GM23338 (cell line): ENCODE results near the gene HMCN2. TPM values are rescaled to one million over a fixed set of nuclear protein-coding genes. Genes with fewer than 3 reads are reported as not detected.

ENCODE experiments used
- ATAC-seq: fragments of 200-7000 bp; cut with Tn5 transposase; 3 replicates; pipeline ENCODE4 v1.9.1; 2020
- DNase-seq: peaks from one replicate; pipeline ENCODE4 v3.0.0-alpha.2; 2015; ENCODE audit warnings: low spot score
- H2AFZ ChIP-seq: fragments of 200-600 bp; sonication (generic); 2 replicates; pipeline ENCODE4 v1.8.0; 2016; ENCODE audit warnings: antibody characterized with exemption, mild to moderate bottlenecking, moderate library complexity
- H3F3A ChIP-seq: fragments of 200-600 bp; sonication (generic); replicated peaks from 2 replicates; pipeline ENCODE4 v1.8.0; 2017; ENCODE audit warnings: antibody characterized with exemption, mixed run types, low read depth
- H3K27ac ChIP-seq: fragments of 200-600 bp; sonication (generic); 2 replicates; pipeline ENCODE4 v1.6.1; 2016; ENCODE audit warnings: low read depth
- H3K27me3 ChIP-seq: fragments of 200-600 bp; sonication (generic); 2 replicates; pipeline ENCODE4 v1.8.0; 2016; ENCODE audit warnings: mild to moderate bottlenecking, mixed run types, moderate library complexity; ENCODE audit not compliant: insufficient read depth
- H3K36me3 ChIP-seq: fragments of 200-600 bp; sonication (generic); 2 replicates; pipeline ENCODE4 v1.8.0; 2016; ENCODE audit warnings: mild to moderate bottlenecking; ENCODE audit not compliant: insufficient read depth
- H3K4me1 ChIP-seq: fragments of 200-600 bp; sonication (generic); 2 replicates; pipeline ENCODE4 v1.8.0; 2016; ENCODE audit warnings: mild to moderate bottlenecking, moderate library complexity; ENCODE audit not compliant: insufficient read depth
- H3K4me2 ChIP-seq: fragments of 200-600 bp; sonication (generic); 2 replicates; pipeline ENCODE4 v1.7.1; 2017; ENCODE audit warnings: mixed run types
- H3K4me3 ChIP-seq: fragments of 200-600 bp; sonication (generic); 2 replicates; pipeline ENCODE4 v1.6.1; 2016; ENCODE audit warnings: mixed run types
- H3K79me2 ChIP-seq: fragments of 200-600 bp; sonication (generic); replicated peaks from 2 replicates; pipeline ENCODE4 v1.8.0; 2017; ENCODE audit warnings: mild to moderate bottlenecking; ENCODE audit not compliant: insufficient read depth
- H3K9me2 ChIP-seq: fragments of 200-600 bp; sonication (generic); 2 replicates; pipeline ENCODE4 v1.8.0; 2017; ENCODE audit not compliant: insufficient read depth
- H4K20me1 ChIP-seq: fragments of 200-600 bp; sonication (generic); replicated peaks from 2 replicates; pipeline ENCODE4 v1.8.0; 2017; ENCODE audit warnings: mild to moderate bottlenecking; ENCODE audit not compliant: insufficient read depth
- H3K27ac Mint-ChIP-seq: 2 replicates; pipeline ENCODE4 v1.8.0; 2020; ENCODE audit warnings: inconsistent platforms, mild to moderate bottlenecking, moderate library complexity, mixed read lengths
- H3K27me3 Mint-ChIP-seq: 3 replicates; pipeline ENCODE4 v1.8.0; 2022; ENCODE audit warnings: low read depth, mild to moderate bottlenecking, moderate library complexity, mixed read lengths, inconsistent platforms; ENCODE audit not compliant: insufficient read depth, poor library complexity
- H3K36me3 Mint-ChIP-seq: 3 replicates; pipeline ENCODE4 v1.8.0; 2021; ENCODE audit warnings: low read depth, mild to moderate bottlenecking, inconsistent platforms, moderate library complexity, mixed read lengths
- H3K4me1 Mint-ChIP-seq: 3 replicates; pipeline ENCODE4 v1.8.0; 2020; ENCODE audit warnings: mild to moderate bottlenecking, inconsistent platforms, mixed read lengths
- H3K4me3 Mint-ChIP-seq: 3 replicates; pipeline ENCODE4 v1.8.0; 2021; ENCODE audit warnings: moderate library complexity, mild to moderate bottlenecking, inconsistent platforms, mixed read lengths
- H3K9me3 Mint-ChIP-seq: 3 replicates; pipeline ENCODE4 v1.8.0; 2020; ENCODE audit warnings: moderate library complexity, mild to moderate bottlenecking, inconsistent platforms, mixed read lengths
- CREB1 ChIP-seq: fragments of 250-450 bp; sonication (Bioruptor Pico); IDR thresholded peaks from 2 replicates; pipeline ENCODE4 v1.5.0; 2020; ENCODE audit warnings: low read depth, mild to moderate bottlenecking, moderate library complexity
- ETS1 ChIP-seq: IDR thresholded peaks from 2 replicates; pipeline ENCODE4 v1.6.1; 2016; ENCODE audit warnings: antibody characterized with exemption
- EZH2 ChIP-seq: fragments of 200-600 bp; sonication (generic); IDR thresholded peaks from one replicate; pipeline ENCODE4 v1.8.0; 2017; ENCODE audit warnings: antibody characterized with exemption, mild to moderate bottlenecking, low read depth; ENCODE audit not compliant: unreplicated experiment
- EZH2phosphoT487 ChIP-seq: fragments of 200-600 bp; sonication (generic); IDR thresholded peaks from one replicate; pipeline ENCODE4 v1.8.1; 2018; ENCODE audit warnings: antibody characterized with exemption; ENCODE audit not compliant: unreplicated experiment
- NANOG ChIP-seq: IDR thresholded peaks from 2 replicates; pipeline ENCODE4 v1.6.1; 2016; ENCODE audit warnings: antibody characterized with exemption, borderline replicate concordance
- POLR2AphosphoS5 ChIP-seq: IDR thresholded peaks from 2 replicates; pipeline ENCODE4 v1.6.1; 2016; ENCODE audit warnings: antibody characterized with exemption, low read depth
- REST ChIP-seq: IDR thresholded peaks from one replicate; pipeline ENCODE4 v1.6.1; 2018; ENCODE audit warnings: antibody characterized with exemption; ENCODE audit not compliant: unreplicated experiment
- ZNF114 ChIP-seq: fragments of 250-450 bp; sonication (Bioruptor Pico); IDR thresholded peaks from 2 replicates; pipeline ENCODE4 v1.5.0; 2020; ENCODE audit warnings: mild to moderate bottlenecking, moderate library complexity
- ZNF331 ChIP-seq: fragments of 250-450 bp; sonication (Bioruptor Pico); IDR thresholded peaks from 2 replicates; pipeline ENCODE4 v1.5.0; 2020; ENCODE audit warnings: low read depth, mild to moderate bottlenecking, moderate library complexity
- ZNF462 ChIP-seq: fragments of 250-450 bp; sonication (Bioruptor Pico); IDR thresholded peaks from 2 replicates; pipeline ENCODE4 v1.5.0; 2020; ENCODE audit warnings: mild to moderate bottlenecking, moderate library complexity
- polyA plus RNA-seq: library from polyadenylated mRNA; unstranded; fragments of >200 nt; fragmentation: Nextera tagmentation; extraction: Ambion mirVana; gene quantifications from 2 replicates; pipeline ENCODE4 v1.2.1, GENCODE V29; 2016
- total RNA-seq: library from RNA; depleted of rRNA; stranded (reverse); fragments of >200 nt; shearing (Covaris generic); gene quantifications from 2 replicates; pipeline ENCODE4 v1.2.3, GENCODE V29; 2014

The HMCN2 gene
- total and polyA plus RNA-seq, 2 experiments from 2014 or later: 1.3 to 4.7 TPM

GRCh38 chr9:130271473-130271872, 5.9 kb downstream of the HMCN2 start (continued):
- TF ChIP-seq ZNF462 (CRISPR knock-in tag): no peak
- no peak for TF ChIP-seq EZH2phosphoT487
- no peak for TF ChIP-seq POLR2AphosphoS5
- TF ChIP-seq ZNF114 (CRISPR knock-in tag): no peak

GRCh38 chr9:130275156-130275555, 9.6 kb downstream of the HMCN2 start:
- Histone ChIP-seq H4K20me1 (no peaks in the 10 kb centered on the region), H3K36me3 (no peaks in the 10 kb centered on the region), H3K79me2 (no peaks in the 10 kb centered on the region; the same call in 1 of the 2 replicates), H3K27me3 (no peaks in the 10 kb centered on the region), H3F3A (no peaks in the 10 kb centered on the region), H3K4me3 (no peak overlapping the region), H3K4me2 (no peak overlapping the region), H3K9me2 (no peaks in the 10 kb centered on the region), H2AFZ (no peak overlapping the region), H3K4me1 (no peaks in the 10 kb centered on the region), H3K27ac (no peak overlapping the region)
- H3K36me3 Mint-ChIP-seq: peaks cover 10% of the 10 kb centered on the region; the same call in 2 of the 3 replicates
- peaks cover 9% of the 10 kb centered on the region for H3K27me3 Mint-ChIP-seq
- no peaks in the 10 kb centered on the region for H3K9me3 Mint-ChIP-seq
- no peak overlapping the region for H3K27ac Mint-ChIP-seq
- ATAC-seq (no peak), DNase-seq (no peak)
- H3K4me1 Mint-ChIP-seq: peaks cover 19% of the 10 kb centered on the region
- no peak overlapping the region; the same call in 2 of the 3 replicates for H3K4me3 Mint-ChIP-seq
- no peak for TF ChIP-seq EZH2

GRCh38 chr9:130276121-130276520, 10.6 kb downstream of the HMCN2 start:
- H3K27ac ChIP-seq: no peak overlapping the region
- TF ChIP-seq CREB1 (CRISPR knock-in tag): no peak
- no peak for TF ChIP-seq ETS1
- TF ChIP-seq ZNF114 (CRISPR knock-in tag): no peak
- TF ChIP-seq EZH2phosphoT487: no peak
- TF ChIP-seq EZH2: no peak
- no peak for TF ChIP-seq ZNF331 (CRISPR knock-in tag)
- no peak for TF ChIP-seq NANOG
- no peak for TF ChIP-seq REST

More at GRCh38 chr9:130276121-130276520, 10.6 kb downstream of the HMCN2 start:
- Histone ChIP-seq H4K20me1 (no peaks in the 10 kb centered on the region), H3K27me3 (no peaks in the 10 kb centered on the region), H3K4me3 (no peak overlapping the region), H3K4me1 (no peaks in the 10 kb centered on the region), H3K9me2 (no peaks in the 10 kb centered on the region), H3K36me3 (no peaks in the 10 kb centered on the region), H3K79me2 (no peaks in the 10 kb centered on the region), H3F3A (no peaks in the 10 kb centered on the region), H3K4me2 (no peak overlapping the region), H2AFZ (no peak overlapping the region)
- ATAC-seq (peak; percentile 39; the same call in 2 of the 3 replicates), DNase-seq (no peak)
- peaks cover 10% of the 10 kb centered on the region; the same call in 2 of the 3 replicates for H3K36me3 Mint-ChIP-seq
- no peaks in the 10 kb centered on the region for H3K9me3 Mint-ChIP-seq
- no peak overlapping the region for H3K4me3 Mint-ChIP-seq
- peaks cover 10% of the 10 kb centered on the region for H3K27me3 Mint-ChIP-seq
- H3K27ac Mint-ChIP-seq: no peak overlapping the region
- peaks cover 16% of the 10 kb centered on the region for H3K4me1 Mint-ChIP-seq
